GM21528 (cell line): Measurements from ENCODE around the gene MST1.

ENCODE experiments used
- ATAC-seq: cut with Tn5 transposase; IDR thresholded peaks from one replicate; pipeline ENCODE4 v1.9.1; 2021; ENCODE audit warnings: mild to moderate bottlenecking, moderate library complexity; ENCODE audit not compliant: unreplicated experiment, low FRiP score

MST1 gene

DNA sequence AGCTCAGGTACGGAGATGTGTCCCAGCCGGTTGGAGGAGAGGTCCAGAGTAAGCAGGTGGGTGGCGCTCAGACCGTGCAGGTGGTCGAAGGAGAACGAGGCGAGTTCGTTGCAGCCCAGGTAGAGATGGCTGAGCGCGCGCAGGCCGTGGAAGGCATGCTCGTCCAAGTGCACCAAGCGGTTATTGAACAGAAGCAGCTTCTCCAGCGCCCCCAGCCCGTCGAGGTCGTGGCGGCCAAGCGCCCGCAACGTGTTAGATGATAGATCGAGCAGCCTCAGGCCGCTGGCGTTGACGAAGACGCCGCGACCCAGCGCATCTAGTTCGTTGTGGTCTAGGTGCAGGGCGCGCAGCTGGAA is 29.6 kb upstream of the MST1 start:
- no peak for ATAC-seq

DNA sequence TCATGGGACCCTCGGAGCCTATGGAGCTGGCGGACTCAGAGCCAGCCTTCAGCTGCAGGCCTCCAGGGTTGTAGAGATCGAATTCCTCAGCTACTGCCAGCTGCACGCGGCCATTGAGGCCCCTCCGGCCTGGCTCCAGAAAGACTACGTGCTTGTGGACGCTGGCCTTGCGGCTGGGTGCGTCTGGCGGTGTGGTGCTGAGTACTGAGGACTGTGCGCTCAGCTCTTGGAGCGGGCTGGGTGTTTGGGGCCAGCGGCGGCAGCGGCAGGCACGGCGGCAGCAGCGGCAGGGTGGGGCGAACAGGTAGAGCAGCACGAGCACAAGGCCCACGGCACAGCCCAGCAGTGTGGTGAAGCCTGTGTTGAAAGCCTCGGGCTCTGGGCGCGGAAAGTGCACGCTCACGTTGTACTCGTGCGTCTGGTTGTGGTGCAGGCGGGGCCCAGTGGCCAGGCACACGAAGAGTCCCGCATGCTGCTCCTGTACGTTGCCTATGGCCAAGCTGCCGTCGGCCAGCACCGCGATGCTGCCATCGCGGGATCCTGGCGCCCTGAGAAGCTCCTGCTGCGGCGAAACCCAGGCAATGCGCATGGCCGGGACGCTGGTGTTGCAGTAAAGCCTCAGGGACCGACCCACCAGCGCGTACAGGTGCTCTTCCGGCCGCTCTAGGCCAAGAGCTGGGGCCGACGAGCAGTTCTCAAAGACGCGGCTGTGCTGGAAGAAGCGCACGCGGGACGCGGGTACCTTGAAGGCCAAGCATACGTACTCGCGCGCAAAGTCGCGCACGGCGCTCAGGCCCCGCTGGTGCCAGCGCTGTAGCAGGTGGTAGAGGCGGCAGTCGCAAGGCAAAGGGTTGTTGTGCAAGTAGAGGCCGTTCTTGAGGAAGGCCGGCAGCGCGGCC is 28.9 kb upstream of the MST1 start:
- ATAC-seq: no peak

GRCh38 chr3:49717211-49717958 is 28.1 kb upstream of the MST1 start:
- ATAC-seq: no peak

DNA sequence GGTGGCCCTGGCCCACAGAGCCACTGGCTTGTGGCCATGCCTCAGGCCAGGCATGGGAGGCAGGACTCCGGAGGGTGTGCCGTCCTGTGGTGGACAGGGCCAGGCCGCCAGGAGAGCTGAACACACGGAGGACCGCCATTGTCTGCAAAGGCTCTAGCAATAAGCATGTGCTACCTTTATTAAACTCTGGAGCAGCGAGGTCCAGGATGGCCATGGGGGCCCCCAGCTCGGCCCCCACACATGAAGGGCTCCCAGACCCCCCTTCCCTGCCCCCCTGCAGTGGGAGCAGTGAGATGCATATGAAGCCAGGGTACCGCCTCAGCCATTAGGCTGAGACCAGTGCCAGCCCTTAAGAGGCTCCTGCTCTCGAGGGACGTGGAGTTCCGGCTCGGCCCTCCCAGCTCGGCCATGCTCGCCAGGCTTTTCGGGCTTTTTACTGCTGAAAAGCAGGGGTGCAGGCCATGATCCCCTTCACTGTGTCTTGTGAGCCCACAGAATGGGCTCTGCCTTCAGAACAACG is 27.5 kb upstream of the MST1 start:
- no peak for ATAC-seq

DNA sequence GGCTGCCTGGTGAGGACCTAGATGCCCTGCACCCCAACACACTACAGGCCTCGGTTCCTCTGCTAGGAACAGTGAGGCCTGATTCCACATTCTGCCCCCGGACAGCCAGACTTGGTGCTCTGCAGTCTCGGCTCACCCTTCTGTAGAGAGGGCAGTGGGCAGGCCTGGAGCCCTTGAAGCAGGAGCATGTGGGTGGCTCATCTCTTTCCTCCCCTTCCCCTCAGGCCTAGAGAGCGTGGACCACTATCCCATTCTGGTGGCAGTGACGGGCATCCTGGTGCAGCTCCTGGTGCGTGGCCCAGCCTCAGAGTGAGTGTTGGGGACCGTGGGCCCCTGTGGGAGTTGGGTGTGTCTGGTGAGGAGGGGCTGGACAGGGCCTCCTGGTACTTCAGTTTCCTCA is 26.9 kb upstream of the MST1 start:
- ATAC-seq: no peak

DNA sequence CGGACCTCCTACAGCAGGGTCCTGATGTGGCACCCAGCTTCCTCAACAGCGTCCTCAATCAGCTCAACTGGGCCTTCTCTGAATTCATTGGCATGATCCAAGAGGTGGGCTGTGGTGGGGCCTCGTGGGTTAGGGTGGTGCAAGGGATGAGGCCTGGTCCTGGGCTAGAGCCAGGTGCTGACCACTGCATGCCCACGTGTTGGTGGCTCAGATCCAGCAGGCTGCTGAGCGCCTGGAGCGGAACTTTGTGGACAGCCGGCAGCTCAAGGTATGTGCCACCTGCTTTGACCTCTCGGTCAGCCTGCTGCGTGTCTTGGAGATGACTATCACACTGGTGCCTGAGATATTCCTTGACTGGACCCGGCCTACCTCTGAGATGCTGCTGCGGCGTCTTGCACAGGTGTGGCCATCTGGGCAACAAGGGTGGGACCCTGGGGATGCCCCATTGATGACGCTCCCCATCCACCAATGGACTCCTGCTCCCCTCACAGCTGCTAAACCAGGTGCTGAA is 26.4 kb upstream of the MST1 start:
- ATAC-seq: no peak

- no peak for ATAC-seq
Observed at GRCh38 chr3:49714728-49715550, 25.7 kb upstream of the MST1 start.

- no peak for ATAC-seq
Observed at GRCh38 chr3:49713336-49714105, 24.2 kb upstream of the MST1 start.

GRCh38 chr3:49712631-49713317 is 23.5 kb upstream of the MST1 start:
- no peak for ATAC-seq

DNA sequence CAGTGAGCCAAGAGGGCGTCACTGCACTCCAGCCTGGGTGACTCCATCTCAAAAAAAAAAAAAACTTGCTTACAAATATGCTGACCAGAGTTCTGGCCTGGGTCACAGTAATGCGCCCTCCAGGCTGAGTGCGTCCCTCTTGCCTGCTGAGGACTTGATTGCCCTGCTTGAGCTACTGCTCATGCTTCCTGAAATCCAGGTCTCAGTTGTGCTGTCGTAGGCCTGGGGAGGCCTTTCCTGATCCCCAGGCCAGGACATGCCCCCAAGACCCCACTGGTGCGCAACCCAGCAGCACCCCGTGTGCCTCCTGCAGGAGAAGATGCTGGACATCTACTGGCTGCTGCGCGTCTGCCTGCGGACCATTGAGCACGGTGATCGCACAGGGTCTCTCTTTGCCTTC is 22.9 kb upstream of the MST1 start:
- no peak for ATAC-seq

- ATAC-seq: no peak
Observed at GRCh38 chr3:49711489-49711888, 22.2 kb upstream of the MST1 start.

DNA sequence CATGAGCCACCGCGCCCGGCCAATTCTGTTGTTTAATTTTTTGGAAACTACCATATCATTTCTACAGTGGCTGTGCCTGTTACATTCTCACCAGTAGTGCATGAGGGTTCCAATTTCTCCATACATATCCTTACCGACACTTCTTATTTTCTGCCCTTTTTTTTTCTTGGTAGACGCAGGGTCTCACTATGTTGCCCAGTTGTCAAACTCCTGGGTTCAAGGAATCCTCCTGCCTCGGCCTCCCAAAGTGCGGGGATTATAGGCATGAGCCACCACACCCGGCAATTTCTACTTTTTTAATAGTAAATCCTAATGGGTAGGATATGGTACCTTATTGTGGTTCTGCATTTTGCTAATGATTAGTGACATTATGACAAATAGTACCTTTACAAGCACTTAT is 20.6 kb upstream of the MST1 start:
- ATAC-seq: no peak

- no peak for ATAC-seq
Observed at GRCh38 chr3:49707113-49707480, 17.8 kb upstream of the MST1 start.

- ATAC-seq: no peak
Observed at GRCh38 chr3:49706456-49707112, 17.3 kb upstream of the MST1 start.

- ATAC-seq: no peak
Observed at GRCh38 chr3:49705390-49705960, 16.2 kb upstream of the MST1 start.

GRCh38 chr3:49704629-49705028 is 15.4 kb upstream of the MST1 start:
- no peak for ATAC-seq

GRCh38 chr3:49703956-49704355 is 14.7 kb upstream of the MST1 start:
- ATAC-seq: no peak

- no peak for ATAC-seq
Observed at GRCh38 chr3:49703443-49703927, 14.2 kb upstream of the MST1 start.
